ENCODE measurements around the gene PHLPP1.
"Not testable (repeated sequence)": the region's sequence is repeated elsewhere in the genome, so short reads cannot be mapped to it uniquely, and the experiment has no call there.

Gene PHLPP1

GRCh38 chr18:62715436-62715758 is at the start of gene PHLPP1:
Gene PHLPP1 (plus strand): TSS chr18:62715541. CDS start chr18:62715684, 143 bp downstream.
- Mint-ChIP-seq H3K36me3 (no peaks in the 10 kb centered on the region), H3K27me3 (no peaks in the 10 kb centered on the region), H3K4me1 (peaks cover 30% of the 10 kb centered on the region), H3K4me3 (peak within 1 kb of the TSS; percentile 79), H3K27ac (peak within 1 kb of the TSS; percentile 78), H3K9me3 (no peaks in the 10 kb centered on the region)
- peak; percentile 56 for ATAC-seq

GRCh38 chr18:62669225-62669624 is 46.1 kb upstream of the PHLPP1 start:
- Mint-ChIP-seq H3K27ac (no peak overlapping the region), H3K9me3 (peaks cover 4% of the 10 kb centered on the region), H3K36me3 (no peaks in the 10 kb centered on the region), H3K27me3 (no peaks in the 10 kb centered on the region), H3K4me3 (no peak overlapping the region), H3K4me1 (no peaks in the 10 kb centered on the region)
- ATAC-seq: peak; percentile 45

DNA sequence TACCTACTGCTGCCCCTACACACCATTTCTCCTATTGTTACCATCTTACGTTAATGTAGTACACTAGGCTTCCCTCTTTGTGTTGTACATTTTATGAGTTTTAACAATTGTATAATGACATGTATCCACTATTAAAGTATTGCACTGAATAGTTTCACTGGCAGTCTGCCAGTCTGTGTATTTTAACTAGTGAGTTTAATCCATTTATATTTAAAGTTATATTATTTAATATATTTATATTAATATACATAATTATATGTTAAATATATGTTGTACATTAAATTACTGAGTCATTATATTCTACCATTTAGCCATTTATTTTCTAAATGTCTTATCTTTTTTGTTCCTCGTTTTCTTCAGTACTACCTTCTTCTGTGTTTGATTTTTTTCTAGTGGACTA is 44.8 kb upstream of the PHLPP1 start:
- Mint-ChIP-seq H3K27me3 (no peaks in the 10 kb centered on the region), H3K4me1 (no peaks in the 10 kb centered on the region)

DNA sequence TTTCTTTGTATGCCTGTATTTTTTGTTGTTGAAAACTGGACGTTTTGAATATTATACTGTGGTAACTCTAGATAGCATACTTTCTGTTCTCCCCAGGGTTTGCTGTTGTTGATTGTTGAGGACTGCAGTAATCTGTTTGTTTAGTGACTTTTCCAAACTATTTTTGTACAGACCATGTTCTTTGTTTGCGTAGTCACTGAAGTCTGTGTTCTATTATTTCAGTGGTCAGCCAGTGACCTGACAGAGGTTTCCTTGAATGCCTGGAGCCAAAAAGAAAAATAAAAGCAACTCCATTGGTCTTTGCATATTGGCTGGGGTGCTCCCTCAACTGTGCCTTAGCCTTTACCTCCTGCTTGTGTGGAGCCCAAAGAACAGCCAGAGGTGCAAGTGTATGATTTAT is 42.7 kb upstream of the PHLPP1 start:
- Mint-ChIP-seq H3K27ac (no peak overlapping the region), H3K9me3 (peaks cover 9% of the 10 kb centered on the region), H3K36me3 (no peaks in the 10 kb centered on the region), H3K27me3 (no peaks in the 10 kb centered on the region), H3K4me3 (no peak overlapping the region), H3K4me1 (no peaks in the 10 kb centered on the region)
- ATAC-seq: no peak

More for the DNA sequence above, 44.8 kb upstream of the PHLPP1 start:
- peaks cover 9% of the 10 kb centered on the region for H3K9me3 Mint-ChIP-seq
- no peaks in the 10 kb centered on the region for H3K36me3 Mint-ChIP-seq
- no peak overlapping the region for H3K27ac Mint-ChIP-seq
- ATAC-seq: no peak
- no peak overlapping the region for H3K4me3 Mint-ChIP-seq

GRCh38 chr18:62678847-62679485 is 36.4 kb upstream of the PHLPP1 start:
- H3K27me3 Mint-ChIP-seq: no peaks in the 10 kb centered on the region
- no peak for ATAC-seq
- H3K36me3 Mint-ChIP-seq: no peaks in the 10 kb centered on the region
- H3K4me3 Mint-ChIP-seq: no peak overlapping the region
- no peaks in the 10 kb centered on the region for H3K4me1 Mint-ChIP-seq
- H3K27ac Mint-ChIP-seq: no peak overlapping the region
- H3K9me3 Mint-ChIP-seq: peaks cover 5% of the 10 kb centered on the region

DNA sequence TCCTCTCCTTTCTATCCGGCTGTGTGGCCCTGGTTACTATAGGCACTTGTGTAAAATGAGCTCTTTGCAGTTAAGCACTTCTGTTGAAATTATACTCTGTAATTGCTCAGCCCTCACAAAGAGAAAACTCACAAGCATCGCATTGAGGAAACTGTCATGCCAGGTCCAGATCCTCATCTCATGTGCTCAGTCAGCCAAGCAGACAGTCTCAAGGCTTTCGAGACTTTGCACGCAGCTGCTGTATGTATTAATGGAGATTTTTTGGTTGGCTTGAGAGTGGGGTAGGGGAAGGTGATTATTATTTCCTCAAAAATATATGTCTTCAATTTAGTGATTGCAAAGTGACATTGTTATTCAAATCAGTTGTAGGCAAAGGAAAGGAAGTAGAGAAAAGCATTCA is 33.0 kb upstream of the PHLPP1 start:
- H3K27ac Mint-ChIP-seq: no peak overlapping the region
- no peaks in the 10 kb centered on the region for H3K4me1 Mint-ChIP-seq

GRCh38 chr18:62683935-62684334 is 31.4 kb upstream of the PHLPP1 start:
- no peaks in the 10 kb centered on the region for H3K27me3 Mint-ChIP-seq
- no peak for ATAC-seq
- peaks cover 8% of the 10 kb centered on the region for H3K9me3 Mint-ChIP-seq
- no peaks in the 10 kb centered on the region for H3K36me3 Mint-ChIP-seq
- no peak overlapping the region for H3K4me3 Mint-ChIP-seq
- H3K27ac Mint-ChIP-seq: no peak overlapping the region
- H3K4me1 Mint-ChIP-seq: no peaks in the 10 kb centered on the region

More for the DNA sequence above, 33.0 kb upstream of the PHLPP1 start:
- Mint-ChIP-seq H3K27me3 (no peaks in the 10 kb centered on the region), H3K4me3 (no peak overlapping the region), H3K9me3 (no peaks in the 10 kb centered on the region), H3K36me3 (no peaks in the 10 kb centered on the region)
- ATAC-seq: no peak

GRCh38 chr18:62688743-62689317 is 26.5 kb upstream of the PHLPP1 start:
- H3K27me3 Mint-ChIP-seq: no peaks in the 10 kb centered on the region
- no peaks in the 10 kb centered on the region for H3K36me3 Mint-ChIP-seq
- H3K9me3 Mint-ChIP-seq: peaks cover 18% of the 10 kb centered on the region
- ATAC-seq: no peak
- no peak overlapping the region for H3K27ac Mint-ChIP-seq
- no peak overlapping the region for H3K4me3 Mint-ChIP-seq
- H3K4me1 Mint-ChIP-seq: no peaks in the 10 kb centered on the region

GRCh38 chr18:62690236-62690815 is 25.0 kb upstream of the PHLPP1 start:
- peaks cover 18% of the 10 kb centered on the region for H3K9me3 Mint-ChIP-seq
- no peaks in the 10 kb centered on the region for H3K36me3 Mint-ChIP-seq
- no peak overlapping the region for H3K4me3 Mint-ChIP-seq
- H3K27me3 Mint-ChIP-seq: no peaks in the 10 kb centered on the region
- no peak for ATAC-seq
- H3K4me1 Mint-ChIP-seq: no peaks in the 10 kb centered on the region
- H3K27ac Mint-ChIP-seq: no peak overlapping the region

- H3K27ac Mint-ChIP-seq: no peak overlapping the region
- peaks cover 12% of the 10 kb centered on the region for H3K9me3 Mint-ChIP-seq
- no peak for ATAC-seq
- H3K4me1 Mint-ChIP-seq: no peaks in the 10 kb centered on the region
- H3K27me3 Mint-ChIP-seq: peaks cover 8% of the 10 kb centered on the region
- no peaks in the 10 kb centered on the region for H3K36me3 Mint-ChIP-seq
- H3K4me3 Mint-ChIP-seq: no peak overlapping the region
These were observed 21.7 kb upstream of the PHLPP1 start for GRCh38 chr18:62693659-62694058.

GRCh38 chr18:62697636-62698035 is 17.7 kb upstream of the PHLPP1 start:
- H3K27ac Mint-ChIP-seq: no peak overlapping the region
- ATAC-seq: no peak
- H3K4me3 Mint-ChIP-seq: no peak overlapping the region
- no peaks in the 10 kb centered on the region for H3K36me3 Mint-ChIP-seq
- H3K4me1 Mint-ChIP-seq: peaks cover 10% of the 10 kb centered on the region
- peaks cover 22% of the 10 kb centered on the region for H3K27me3 Mint-ChIP-seq
- peaks cover 3% of the 10 kb centered on the region for H3K9me3 Mint-ChIP-seq

DNA sequence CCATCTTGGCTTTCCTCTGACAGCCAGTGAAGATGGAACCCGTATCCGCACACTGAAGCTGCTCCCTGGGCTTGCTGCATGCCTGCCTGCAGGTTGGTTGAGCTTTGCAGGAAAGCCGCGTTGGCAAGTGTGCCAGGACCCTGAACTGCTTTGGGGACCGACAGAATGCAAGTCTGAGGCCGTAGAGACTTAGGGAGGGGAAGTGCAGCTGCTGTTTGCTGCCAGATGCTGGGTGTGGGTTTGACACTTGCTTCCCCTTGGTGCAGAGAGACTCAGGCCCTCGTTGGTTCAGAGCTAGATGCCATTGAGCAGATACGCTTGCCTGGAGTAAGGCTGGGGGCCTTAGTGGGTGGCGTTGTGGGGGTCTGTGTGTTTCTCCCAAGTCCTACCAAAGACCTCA is 13.1 kb upstream of the PHLPP1 start:
- Mint-ChIP-seq H3K36me3 (no peaks in the 10 kb centered on the region), H3K9me3 (peaks cover 3% of the 10 kb centered on the region), H3K4me3 (no peak overlapping the region), H3K27me3 (peaks cover 38% of the 10 kb centered on the region), H3K27ac (no peak overlapping the region), H3K4me1 (peaks cover 11% of the 10 kb centered on the region)
- ATAC-seq: no peak

- not testable (repeated sequence) for H3K36me3 Mint-ChIP-seq, ATAC-seq, H3K4me3 Mint-ChIP-seq, H3K9me3 Mint-ChIP-seq, H3K4me1 Mint-ChIP-seq, H3K27ac Mint-ChIP-seq
- peaks cover 16% of the 10 kb centered on the region for H3K27me3 Mint-ChIP-seq
These were observed 8.5 kb upstream of the PHLPP1 start for GRCh38 chr18:62706879-62707278.

- H3K36me3 Mint-ChIP-seq, H3K27me3 Mint-ChIP-seq, ATAC-seq, H3K27ac Mint-ChIP-seq, H3K4me3 Mint-ChIP-seq, H3K9me3 Mint-ChIP-seq, H3K4me1 Mint-ChIP-seq: not testable (repeated sequence)
These were observed 5.4 kb upstream of the PHLPP1 start for GRCh38 chr18:62709908-62710307.

- Mint-ChIP-seq H3K4me3 (no peak overlapping the region), H3K27ac (no peak overlapping the region)
These were observed 4.9 kb upstream of the PHLPP1 start for GRCh38 chr18:62710417-62710816.

DNA sequence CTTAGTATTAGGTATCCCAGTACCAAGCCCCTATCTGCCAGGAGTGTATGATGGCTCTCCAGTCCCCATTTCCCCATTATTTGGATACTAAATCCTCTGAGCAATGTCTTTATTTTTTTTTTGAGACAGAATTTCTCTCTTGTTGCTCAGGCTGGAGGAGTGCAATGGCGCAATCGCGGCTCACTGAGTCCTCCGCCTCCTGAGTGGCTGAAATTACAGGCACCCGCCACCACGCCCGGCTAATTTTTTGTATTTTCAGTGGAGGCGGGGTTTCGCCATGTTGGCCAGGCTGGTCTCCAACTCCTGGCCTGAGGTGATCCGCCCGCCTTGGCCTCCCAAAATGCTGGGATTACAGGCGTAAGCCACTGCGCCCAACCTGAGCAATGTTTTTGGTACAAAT is 3.6 kb upstream of the PHLPP1 start:
- peaks cover 6% of the 10 kb centered on the region for H3K4me1 Mint-ChIP-seq
- no peak for ATAC-seq
- H3K9me3 Mint-ChIP-seq: no peaks in the 10 kb centered on the region
- H3K27ac Mint-ChIP-seq: no peak overlapping the region
- no peaks in the 10 kb centered on the region for H3K36me3 Mint-ChIP-seq
- no peak overlapping the region for H3K4me3 Mint-ChIP-seq
- H3K27me3 Mint-ChIP-seq: no peaks in the 10 kb centered on the region

More at GRCh38 chr18:62710417-62710816, 4.9 kb upstream of the PHLPP1 start:
- no peaks in the 10 kb centered on the region for H3K27me3 Mint-ChIP-seq
- H3K9me3 Mint-ChIP-seq: no peaks in the 10 kb centered on the region
- ATAC-seq: no peak
- H3K36me3 Mint-ChIP-seq: no peaks in the 10 kb centered on the region
- peaks cover 6% of the 10 kb centered on the region for H3K4me1 Mint-ChIP-seq
